Renal cortex interstitium (tissue), 11 donors: Measurements from ENCODE around the gene FOXN1. TPM values are rescaled to one million over a fixed set of nuclear protein-coding genes. Genes with fewer than 3 reads are reported as not detected.
"Not testable (repeated sequence)": the region's sequence is repeated elsewhere in the genome, so short reads cannot be mapped to it uniquely, and the experiment has no call there.

ENCODE experiments used
- DNase-seq, 11 donors: peaks; one replicate each; pipeline ENCODE4 v3.0.0-alpha.2; 2013; ENCODE audit warnings: low read depth in 9 of 11, low spot score in 4 of 11; ENCODE audit errors: extremely low read depth in 1 of 11
- polyA plus RNA-seq, 3 donors: library from polyadenylated mRNA; unstranded; fragments of 120-200 nt; gene quantifications; one replicate each; pipeline ENCODE4 v1.2.1, GENCODE V29; 2013; ENCODE audit not compliant: insufficient read length in 3 of 3

The FOXN1 gene
- polyA plus RNA-seq, 3 donors: 0.49 to 0.92 (median 0.68) TPM

- DNase-seq: no peak
Measured at GRCh38 chr17:28520687-28521086, 14.5 kb downstream of the FOXN1 start.

GRCh38 chr17:28521311-28522085, 15.3 kb downstream of the FOXN1 start:
- DNase-seq: peak in 10 of 11 donors; percentile 27 to 78 (median 66)

GRCh38 chr17:28522281-28522680, 16.1 kb downstream of the FOXN1 start:
- DNase-seq: not testable (repeated sequence)

- no peak for DNase-seq
Measured at GRCh38 chr17:28523186-28523585, 17.0 kb downstream of the FOXN1 start.

- DNase-seq: no peak
Measured at GRCh38 chr17:28523876-28524275, 17.7 kb downstream of the FOXN1 start.

- DNase-seq: peak in 10 of 11 donors; percentile 28 to 86 (median 54)
Measured at GRCh38 chr17:28524476-28525424, 18.6 kb downstream of the FOXN1 start.

- DNase-seq: no peak
Measured at GRCh38 chr17:28526381-28526780, 20.2 kb downstream of the FOXN1 start.

GRCh38 chr17:28527181-28527681, 21.1 kb downstream of the FOXN1 start:
- no peak for DNase-seq

- no peak for DNase-seq
Measured at GRCh38 chr17:28527859-28528258, 21.7 kb downstream of the FOXN1 start.

- DNase-seq: no peak
Measured at GRCh38 chr17:28528327-28529012, 22.3 kb downstream of the FOXN1 start.

- DNase-seq: no peak
Measured at GRCh38 chr17:28529013-28529400, 22.9 kb downstream of the FOXN1 start.

GRCh38 chr17:28530250-28530649, 24.1 kb downstream of the FOXN1 start:
- no peak for DNase-seq

- no peak for DNase-seq
Measured at GRCh38 chr17:28530926-28531325, 24.8 kb downstream of the FOXN1 start.

GRCh38 chr17:28532050-28532960, 26.2 kb downstream of the FOXN1 start:
- DNase-seq: peak in 2 of 11 donors; percentile 24 to 29

- no peak for DNase-seq
Measured at GRCh38 chr17:28533091-28533807, 27.1 kb downstream of the FOXN1 start.

- no peak for DNase-seq
Measured at GRCh38 chr17:28534740-28535375, 28.7 kb downstream of the FOXN1 start.

- DNase-seq: no peak
Measured at GRCh38 chr17:28536532-28537218, 30.5 kb downstream of the FOXN1 start.
